ENCODE results near the gene L3MBTL2.

The L3MBTL2 gene

DNA sequence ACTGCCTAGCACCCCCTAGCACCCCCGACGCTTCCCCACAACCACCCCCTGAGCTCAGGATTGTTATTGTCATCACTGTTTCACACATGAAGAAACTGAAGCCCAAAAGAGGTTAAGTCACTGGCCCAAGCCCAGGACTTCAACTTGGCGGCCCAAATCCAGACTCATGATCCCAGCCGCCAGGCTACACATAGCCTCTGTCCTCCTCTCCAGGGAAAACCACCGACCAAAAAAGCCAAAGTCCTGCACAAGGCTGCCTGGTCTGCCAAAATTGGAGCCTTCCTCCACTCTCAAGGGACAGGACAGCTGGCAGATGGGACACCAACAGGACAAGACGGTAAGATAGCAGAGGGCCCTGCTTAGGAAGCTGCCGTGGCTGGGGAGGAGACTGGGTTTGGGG is 10.8 kb downstream of the L3MBTL2 start:
- no peak for DNase-seq

DNA sequence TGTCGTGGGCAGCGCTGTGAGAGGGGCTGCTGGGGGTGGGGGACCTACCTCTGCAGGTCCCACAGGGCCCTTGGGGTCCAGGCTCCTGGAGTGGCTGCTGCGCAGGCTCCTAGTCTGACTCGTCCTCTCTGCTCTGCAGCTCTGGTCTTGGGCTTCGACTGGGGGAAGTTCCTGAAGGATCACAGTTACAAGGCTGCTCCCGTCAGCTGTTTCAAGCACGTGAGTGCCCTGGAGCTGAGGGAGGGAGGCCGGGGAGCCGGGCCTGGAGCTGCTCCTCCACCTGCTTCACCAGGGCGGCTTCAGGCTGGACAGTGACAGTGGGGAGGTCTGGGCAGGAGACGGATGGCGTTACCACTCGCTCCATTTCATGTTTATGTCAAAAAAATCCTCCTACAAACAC is 11.9 kb downstream of the L3MBTL2 start:
- peak; percentile 11 for DNase-seq

DNA sequence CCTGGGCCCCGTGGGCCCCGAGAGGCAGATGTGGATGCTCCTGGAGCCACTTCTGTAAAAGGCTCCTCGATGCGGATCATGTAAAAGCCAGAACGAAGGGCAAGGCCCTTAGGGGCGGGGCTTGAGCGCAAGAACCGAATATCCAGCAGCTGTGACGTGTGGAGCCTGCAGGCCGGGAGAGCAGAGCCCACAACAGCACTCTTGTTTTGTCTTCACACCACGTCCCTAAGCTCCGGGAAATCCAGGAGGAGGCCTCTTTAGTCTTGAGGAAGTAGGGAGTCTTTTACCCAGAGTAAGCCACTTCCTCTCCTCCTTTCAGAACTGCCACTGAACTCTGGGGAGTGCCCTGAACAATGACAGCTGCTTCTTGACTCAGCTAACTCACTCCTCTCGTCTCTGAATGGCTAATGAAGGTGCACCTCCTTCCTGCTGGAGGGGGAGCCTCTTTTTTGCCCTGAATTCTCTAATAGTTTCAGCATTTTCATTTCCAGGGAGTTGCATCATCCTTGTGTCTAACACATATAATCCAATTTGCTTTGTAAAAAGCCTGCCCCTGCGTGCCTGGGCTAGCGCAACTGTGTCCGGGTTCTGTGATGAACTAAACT is 12.5 kb downstream of the L3MBTL2 start:
- peak; percentile 93 for DNase-seq

DNA sequence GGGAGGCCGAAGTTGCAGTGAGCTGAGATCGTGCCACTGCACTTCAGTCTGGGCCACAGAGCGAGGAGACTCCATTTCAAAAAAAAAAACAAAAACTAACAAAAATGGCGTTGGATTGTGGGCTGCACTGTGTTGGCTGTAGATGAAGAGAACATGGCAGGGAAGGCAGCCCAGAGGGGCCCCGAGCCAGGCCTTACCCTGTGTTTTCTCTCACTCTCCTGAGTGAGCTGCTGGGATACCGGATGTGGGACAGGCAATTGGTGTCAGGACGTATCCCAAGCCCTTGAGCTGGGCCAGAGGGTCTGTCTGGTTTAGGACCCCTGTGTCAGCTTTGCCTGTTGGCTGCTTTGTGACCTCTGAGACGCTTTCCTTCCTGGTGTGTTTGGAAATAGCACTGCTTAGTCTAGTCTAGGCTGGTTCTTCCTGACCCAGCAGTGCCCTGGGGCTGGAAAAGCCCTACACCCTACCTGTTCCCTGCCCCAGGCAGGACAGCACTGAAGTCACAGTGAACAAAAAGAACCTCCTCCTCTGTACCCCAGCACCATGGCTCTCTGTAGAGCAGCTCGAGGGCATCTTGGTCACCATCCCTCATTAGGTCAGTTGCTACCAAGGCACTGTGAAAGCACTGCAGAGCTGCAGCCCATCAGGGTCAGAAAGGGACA is 17.9 kb downstream of the L3MBTL2 start:
- no peak for DNase-seq

DNA sequence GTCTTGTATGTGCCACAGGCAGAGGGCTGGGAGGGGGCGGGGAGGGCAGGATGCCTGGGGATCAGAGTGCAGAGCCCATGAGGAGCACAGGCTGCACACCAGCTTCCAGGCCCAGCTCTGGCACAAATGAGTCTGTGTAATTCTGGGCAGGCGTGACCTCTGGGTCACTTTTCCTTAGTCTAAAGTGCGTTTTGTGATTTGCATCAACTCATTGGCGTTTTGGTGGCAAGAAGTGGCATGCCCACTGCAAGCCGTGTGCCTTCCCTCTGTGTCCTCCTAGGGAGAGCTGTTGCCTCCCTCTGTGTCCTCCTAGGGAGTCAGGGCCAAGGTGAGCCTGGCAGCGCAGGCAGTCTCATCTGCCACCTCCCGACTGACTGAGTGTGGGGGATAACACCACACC is 18.4 kb downstream of the L3MBTL2 start:
- DNase-seq: no peak

DNA sequence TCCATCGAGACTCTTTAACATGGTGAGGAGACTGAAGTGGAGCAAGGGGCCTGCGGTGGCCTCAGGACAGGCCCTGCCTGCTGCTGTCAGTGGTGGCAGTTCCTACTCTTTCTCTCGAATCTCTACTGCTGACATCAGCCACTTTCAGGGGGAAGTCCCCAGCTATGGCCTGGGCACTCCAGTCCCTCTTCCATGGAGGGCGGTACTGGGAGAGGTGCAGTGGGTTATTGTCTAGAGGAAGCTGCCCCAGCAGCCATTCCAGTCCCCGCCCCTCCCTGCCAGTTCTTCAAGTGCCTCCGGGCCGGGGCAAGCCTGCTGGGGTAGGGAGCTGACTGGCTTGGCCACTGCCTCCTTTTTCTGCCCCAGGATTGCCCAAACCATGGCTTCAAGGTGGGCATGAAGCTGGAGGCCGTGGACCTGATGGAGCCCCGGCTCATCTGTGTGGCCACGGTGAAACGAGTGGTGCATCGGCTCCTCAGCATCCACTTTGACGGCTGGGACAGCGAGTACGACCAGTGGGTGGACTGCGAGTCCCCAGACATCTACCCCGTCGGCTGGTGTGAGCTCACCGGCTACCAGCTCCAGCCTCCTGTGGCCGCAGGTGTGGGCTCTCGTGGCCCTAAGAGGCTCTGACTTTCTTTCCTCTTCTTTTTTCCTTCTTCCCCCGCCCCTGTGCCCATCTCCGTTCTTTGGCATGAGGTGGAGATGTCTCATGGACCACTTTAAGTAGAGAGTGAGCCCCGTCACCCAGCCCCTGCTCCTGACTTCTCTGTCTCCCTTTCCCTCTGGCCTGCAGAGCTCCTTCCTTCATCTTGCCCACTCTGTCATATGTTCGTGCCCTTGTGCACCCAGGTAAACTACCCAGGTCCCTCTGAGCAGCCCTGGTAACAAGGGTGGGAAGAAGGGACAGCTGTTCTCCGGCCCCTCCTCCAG is 21.9 kb downstream of the L3MBTL2 start:
- peak; percentile 60 for DNase-seq

DNA sequence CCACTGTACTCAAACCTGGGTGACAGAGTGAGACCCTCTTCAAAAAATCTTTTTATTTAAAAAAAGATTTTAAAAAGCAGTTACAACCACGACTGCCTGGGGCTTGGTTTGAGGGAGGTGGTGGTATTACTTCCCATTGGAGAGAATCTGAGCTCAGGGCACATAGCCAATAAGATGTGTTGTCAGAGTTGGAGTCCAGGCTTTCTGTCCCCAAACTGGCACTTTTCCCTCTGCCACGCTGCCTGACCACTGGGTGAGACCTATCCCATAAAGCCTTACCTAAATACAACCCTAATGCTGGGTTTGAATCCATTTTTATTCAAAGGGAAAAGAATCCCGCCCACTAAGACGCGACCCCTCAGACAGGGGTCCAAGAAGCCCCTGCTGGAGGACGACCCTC is 24.1 kb downstream of the L3MBTL2 start:
- no peak for DNase-seq

DNA sequence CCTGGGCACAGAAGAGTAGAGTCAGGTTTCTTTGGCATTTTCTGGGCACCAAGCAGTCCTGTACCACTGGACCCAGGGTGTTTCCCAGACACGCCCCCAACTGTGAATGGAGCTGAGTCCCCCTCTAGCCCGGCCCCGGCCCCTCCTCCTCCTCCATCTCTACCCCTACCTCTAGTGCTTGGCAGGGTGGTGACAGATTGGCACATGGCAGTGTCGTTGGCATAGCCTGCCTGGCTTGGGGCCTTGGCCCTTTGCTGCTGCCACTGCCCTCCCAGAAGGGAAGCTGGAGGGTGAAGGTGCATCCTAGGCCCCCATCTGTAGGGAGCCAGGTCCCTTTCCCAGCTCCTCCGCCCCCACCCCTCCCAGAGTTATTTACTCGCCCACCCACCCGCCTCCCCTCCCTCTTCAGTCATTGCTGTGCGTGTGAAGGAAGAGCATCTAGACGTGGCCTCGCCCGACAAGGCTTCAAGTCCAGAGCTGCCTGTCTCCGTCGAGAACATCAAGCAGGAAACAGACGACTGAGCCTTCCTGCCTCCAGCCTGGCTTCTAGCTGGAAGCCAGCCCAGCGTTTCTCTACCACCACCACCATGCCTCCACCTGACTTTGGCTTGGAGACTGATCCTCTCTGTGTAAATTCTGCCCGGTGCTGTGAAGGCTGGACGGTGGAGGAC is 24.8 kb downstream of the L3MBTL2 start:
- DNase-seq: no peak

DNA sequence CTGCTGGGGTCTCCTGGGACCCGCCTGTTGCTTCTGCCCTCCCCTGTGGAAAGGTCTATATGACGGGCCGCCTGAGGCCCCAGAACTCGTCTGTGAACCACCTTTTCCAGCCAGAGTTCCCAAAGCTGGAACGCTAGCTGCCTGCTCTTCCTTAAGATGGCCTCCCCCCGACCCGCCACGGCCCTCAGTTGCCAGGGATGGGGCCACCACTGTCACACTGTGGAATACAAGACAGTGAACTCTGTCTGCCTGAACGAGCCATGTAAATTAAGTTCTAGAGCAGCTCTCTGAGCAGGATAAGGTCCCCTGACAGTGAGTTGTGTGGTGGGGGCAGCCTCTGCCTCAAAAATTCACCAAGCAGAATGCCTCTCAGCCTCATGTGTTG is 25.3 kb downstream of the L3MBTL2 start:
- DNase-seq: no peak

DNA sequence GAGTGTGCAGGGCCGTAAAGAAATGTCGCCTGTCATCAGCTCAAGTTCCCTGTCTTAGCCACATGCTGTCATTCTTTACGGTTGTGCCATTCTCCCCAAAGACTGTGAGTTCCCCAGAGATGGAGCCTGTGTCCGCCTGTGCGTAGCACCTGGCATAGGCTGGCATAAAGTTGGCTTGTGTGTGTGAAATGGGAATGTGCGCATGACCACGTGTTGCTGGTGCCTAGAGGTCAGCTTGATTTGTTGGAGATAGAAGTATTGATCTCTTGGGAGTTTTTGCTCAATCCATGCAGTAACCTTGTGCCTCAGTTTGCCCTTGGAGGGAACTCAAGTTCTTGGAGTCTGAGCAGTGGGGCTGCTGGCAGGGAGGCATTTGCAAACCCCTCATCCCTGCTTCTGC is 26.3 kb downstream of the L3MBTL2 start:
- no peak for DNase-seq

DNA sequence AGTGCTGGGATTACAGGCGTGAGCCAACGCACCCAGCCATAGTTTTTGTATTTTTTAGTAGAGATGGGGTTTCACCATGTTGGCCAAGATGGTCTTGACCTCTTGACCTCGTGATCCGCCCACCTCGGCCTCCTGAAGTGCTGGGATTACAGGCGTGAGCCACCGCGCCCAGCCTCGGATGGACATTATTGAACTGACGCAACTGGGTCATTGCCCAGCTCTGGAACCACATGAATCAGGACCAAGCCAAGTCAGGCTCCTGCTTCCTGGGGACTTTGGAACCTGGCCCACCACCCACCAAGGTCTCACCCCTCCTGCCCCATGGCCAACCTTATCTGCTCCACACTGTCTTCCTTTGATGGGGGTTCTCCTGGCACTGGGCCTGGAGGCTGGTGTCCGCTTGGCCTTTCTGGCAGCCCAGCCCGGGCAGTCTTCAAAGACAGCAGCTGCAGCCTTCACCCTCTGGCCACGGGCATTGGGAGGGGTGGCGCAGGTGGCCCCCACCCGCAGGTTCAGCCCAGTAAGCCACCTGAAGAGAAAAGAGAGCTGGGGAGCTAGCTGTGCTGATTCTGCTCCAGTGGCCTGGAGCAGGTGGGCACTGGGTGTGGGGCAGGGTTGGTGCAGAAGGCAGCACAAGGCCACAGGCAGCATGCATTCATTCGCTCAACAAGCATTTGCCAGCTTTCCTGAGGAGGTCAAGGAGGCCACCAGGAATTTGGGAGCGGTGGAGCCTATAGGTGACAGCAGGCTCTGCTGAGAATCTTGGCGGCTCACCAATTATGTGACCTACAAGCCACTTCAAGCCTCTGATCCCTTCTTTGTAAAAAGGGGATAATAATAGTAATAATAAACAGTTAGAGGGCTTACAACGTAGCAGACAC is 29.9 kb downstream of the L3MBTL2 start:
- no peak for DNase-seq

DNA sequence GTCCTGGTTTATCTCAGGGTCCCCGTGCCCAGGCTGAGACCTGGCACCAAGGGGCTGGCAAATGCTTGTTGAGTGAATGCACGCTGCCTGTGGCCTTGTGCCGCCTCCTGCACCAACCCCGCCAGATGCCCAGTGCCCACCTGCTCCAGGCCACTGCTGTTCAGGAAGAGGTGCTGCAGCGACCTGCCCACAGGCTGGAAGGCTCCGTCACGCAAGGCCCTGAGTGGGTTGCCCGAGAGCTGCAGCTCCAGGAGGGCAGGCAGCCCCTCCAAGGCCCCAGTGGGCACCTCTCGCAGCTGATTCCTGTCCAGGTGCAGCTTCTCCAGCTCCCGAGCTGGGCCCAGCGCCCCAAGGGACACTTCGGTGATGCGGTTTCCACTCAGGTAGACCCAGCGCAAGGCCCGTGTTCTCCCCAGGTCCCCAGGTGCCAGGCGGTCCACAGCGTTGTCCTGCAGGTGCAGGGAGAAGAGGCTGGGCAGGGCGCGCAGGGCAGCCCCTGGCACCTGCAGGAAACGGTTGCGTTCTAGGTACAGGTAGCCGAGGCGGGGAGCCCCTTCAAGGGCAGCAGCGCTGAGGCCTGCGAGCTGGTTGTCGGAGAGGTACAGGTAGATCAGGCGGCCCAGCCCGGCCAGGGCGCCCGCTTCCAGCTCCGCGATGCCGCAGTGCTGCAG is 32.1 kb downstream of the L3MBTL2 start:
- no peak for DNase-seq

DNA sequence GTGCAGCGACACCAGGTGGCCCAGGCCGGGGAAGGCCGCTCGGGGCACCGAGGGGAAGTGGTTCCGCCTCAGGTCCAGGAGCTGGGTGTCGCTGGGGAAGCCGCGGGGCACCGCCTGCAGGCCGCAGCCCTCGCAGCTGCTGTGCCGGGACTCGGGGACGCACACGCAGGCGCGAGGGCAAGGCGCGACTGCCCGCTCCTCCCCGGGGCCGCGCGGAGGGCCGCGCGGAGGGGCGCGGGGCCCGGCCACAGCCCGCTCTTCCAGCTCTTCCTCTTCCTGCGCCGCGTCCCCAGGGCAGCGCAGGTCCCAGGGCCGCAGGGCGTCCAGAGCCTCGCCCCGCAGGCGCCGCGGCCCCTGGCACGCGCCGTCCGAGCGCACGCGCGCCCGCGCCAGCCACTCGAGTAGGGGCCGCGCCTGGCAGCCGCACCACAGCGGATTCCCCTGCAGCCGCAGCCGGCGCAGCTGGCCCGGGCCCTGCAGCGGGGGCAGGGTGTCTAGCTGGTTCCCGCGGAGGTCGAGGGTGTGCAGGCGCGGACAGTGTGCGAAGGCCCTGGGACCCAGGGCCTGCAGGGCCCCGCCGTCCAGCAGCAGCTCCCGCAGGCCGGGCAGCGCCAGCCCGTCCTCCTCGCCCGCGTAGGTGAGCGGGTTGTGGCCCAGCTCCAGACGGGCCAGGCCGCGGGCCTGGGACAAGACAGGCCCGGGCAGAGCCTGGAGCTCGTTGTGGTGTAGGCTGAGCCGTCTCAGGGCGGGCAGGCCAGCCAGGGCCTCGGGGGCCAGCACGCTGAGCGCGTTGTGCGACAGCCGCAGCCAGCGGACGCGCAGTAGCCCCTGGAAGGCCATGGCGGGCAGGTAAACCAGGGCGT is 32.8 kb downstream of the L3MBTL2 start:
- peak; percentile 72 for DNase-seq

DNA sequence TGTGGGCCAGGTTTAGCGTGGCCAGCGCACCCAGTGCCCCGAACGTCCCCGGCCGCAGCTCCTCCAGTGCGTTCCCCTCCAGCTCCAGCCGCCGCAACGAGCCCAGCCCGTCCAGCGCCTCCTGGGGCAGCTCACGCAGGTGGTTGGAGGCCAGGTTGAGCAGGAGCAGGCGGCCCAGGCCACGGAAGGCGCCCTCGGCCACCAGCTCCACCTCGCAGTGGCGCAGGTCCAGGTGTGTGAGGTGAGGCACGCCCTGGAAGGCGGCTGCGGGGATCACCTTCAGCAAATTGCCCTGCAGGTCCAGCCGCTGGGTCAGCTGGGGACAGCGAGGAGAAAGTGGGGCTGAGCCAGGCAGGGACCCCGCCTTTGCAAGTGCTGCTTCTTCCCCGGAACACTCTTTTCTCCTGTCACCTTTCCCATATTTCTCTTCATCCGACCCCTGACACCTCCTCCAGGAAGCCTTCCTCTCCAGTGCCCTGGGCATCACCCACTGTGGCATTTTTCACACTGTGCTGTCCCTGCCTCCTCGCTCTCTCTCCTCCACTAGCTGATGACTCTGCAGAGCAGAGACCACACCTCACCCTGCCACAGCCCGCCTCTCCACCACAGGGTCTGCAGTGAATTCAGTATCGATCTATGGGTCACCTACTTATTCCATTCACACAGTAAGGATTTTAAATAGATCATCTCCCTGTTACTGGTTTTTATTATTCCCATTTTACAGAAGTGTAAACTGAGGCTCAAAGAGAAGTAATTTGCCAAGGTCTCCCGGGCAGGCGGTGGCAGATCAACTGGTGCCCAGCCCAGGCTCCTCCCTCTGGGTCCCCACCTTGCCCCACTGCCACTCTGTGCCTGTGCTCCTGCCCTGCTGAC is 33.7 kb downstream of the L3MBTL2 start:
- no peak for DNase-seq

DNA sequence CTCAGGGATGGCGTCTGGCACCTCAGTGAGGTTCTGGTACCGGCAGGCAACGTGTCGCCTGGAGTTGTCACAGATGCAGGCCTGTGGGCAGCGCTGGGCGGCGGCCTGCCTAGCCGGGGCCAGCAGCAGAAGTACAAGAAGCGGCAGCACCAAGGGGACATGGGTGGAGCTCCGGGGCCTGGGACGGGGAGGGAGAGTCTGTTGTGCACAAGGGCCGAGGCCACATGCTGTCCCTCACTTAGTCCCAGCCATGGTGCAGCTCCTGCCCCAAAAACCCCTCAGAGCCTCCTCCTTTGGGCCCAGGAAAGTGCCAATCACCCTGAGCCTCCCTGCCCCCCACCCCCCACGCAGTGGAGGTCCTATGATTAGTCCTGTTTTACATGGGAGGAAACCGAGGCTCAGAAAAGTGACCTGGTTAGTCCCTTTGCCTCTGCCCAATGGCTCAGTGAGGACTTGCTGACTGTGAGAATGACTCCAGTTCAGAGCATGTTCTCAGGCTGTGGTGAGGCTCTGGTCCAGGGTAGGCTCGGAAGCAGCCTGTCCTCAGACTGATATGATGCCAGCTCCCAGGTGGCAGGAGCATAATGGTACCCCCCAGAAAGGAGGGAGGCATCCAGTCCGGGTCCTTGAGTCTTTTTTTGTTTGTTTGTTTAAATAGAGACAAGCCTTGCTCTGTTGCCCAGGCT is 34.5 kb downstream of the L3MBTL2 start:
- DNase-seq: no peak

DNA sequence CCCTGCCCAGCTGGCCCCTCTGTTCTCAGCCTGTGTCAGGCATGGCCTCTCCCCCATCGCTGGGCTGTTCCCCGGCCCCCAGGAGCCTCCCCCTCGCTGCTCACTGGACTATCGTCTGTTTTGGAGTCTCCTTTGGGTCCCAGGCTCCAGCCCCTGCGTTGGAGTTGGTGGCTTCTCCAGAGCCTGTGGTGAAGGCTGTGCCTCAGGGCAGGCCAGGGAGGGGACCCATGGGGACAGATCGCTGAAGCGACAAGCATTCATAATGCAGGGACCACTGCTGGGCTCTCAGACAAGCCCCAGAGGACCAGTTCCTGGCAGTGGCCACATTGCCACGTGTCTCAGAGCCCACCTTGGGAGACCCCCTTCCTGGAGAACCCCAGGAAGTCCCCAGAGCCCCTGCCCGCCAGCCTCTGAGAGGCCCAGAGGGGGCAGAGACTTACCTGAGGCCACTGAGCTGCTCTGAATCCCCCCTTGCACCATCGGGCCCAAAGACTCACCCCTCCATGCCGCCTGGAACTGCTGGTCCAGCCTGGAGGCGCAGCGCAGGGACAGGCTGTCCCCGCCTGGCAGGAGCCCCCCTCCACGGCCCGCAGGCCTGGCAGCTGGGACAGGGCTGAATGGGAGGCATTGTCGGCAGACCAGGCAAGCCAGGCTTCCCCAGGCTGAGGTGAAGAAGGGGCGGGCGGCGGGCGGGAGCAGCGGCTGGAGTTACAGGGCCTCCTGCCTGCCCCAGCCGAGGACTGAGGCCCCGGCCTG is 35.4 kb downstream of the L3MBTL2 start, which contains the start of gene CHADL:
TSS of gene CHADL (minus strand) at position 555 of the 756 bp plus-strand sequence. CDS start at position 505, 50 bp downstream.
- no peak for DNase-seq

DNA sequence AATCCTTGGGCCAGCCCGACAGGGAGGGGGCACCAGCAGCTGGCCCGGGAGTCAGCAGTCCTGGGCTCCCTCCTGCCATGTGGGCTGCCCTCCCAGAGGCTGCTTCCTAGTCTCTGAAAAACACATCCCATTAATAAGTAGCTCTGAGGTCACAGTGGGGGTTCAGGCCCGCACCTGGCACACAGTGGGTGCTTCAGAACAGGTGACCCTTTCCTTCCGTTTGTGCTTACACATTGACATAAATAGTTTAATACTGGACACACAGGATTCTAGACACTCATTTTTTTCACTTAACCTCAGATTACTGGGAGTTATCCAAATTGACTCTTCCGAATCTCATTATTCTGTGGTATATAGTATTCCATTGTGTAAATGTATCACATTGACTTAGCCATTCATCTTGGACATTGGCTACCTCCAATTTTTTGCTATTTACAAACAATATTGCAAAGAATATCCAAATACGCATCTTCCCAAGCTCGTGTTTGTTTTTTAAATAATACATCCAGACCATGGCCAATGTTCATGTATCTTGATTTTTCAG is 36.1 kb downstream of the L3MBTL2 start:
- no peak for DNase-seq

Data from suppressor macrophage treated with lipopolysaccharide for 4 hours (primary cell).